Endodermal cell (in vitro differentiated cells): ENCODE measurements around the gene LCE2D. TPM values are rescaled to one million over a fixed set of nuclear protein-coding genes. Genes with fewer than 3 reads are reported as not detected.

ENCODE experiments used
- DNase-seq: peaks from one replicate; pipeline ENCODE4 v3.0.0-alpha.2; 2017
- H3K27ac ChIP-seq: 2 replicates; pipeline ENCODE4 v1.5.1; 2013; ENCODE audit warnings: mild to moderate bottlenecking, low read depth, low read length, moderate library complexity
- H3K27me3 ChIP-seq: 2 replicates; pipeline ENCODE4 v1.6.1; 2013; ENCODE audit warnings: mild to moderate bottlenecking, low read length, moderate library complexity; ENCODE audit not compliant: insufficient read depth, control insufficient read depth, poor library complexity, severe bottlenecking
- H3K36me3 ChIP-seq: 2 replicates; pipeline ENCODE4 v1.7.0; 2013; ENCODE audit warnings: mild to moderate bottlenecking, low read length, moderate library complexity; ENCODE audit not compliant: control insufficient read depth, insufficient read depth
- H3K4me1 ChIP-seq: one replicate; pipeline ENCODE4 v1.7.0; 2013; ENCODE audit warnings: low read length; ENCODE audit not compliant: control insufficient read depth, insufficient read depth
- H3K4me3 ChIP-seq: 2 replicates; pipeline ENCODE4 v1.5.1; 2013; ENCODE audit warnings: mild to moderate bottlenecking, low read length, moderate library complexity
- H3K9ac ChIP-seq: 2 replicates; pipeline ENCODE4 v1.6.1; 2013; ENCODE audit warnings: mild to moderate bottlenecking, low read length, moderate library complexity; ENCODE audit not compliant: poor library complexity, severe bottlenecking; ENCODE audit errors: extremely low read depth
- H3K9me3 ChIP-seq: 2 replicates; pipeline ENCODE4 v1.6.1; 2013; ENCODE audit warnings: mild to moderate bottlenecking, low read length, moderate library complexity; ENCODE audit not compliant: control insufficient read depth
- H3K27ac Mint-ChIP-seq: 2 replicates; pipeline ENCODE4 v1.8.0; 2020; ENCODE audit warnings: mixed read lengths
- H3K27me3 Mint-ChIP-seq: 2 replicates; pipeline ENCODE4 v1.8.0; 2021; ENCODE audit warnings: mild to moderate bottlenecking, mixed read lengths; ENCODE audit not compliant: insufficient read depth
- H3K36me3 Mint-ChIP-seq: 2 replicates; pipeline ENCODE4 v1.8.0; 2020; ENCODE audit warnings: low read depth, mixed read lengths
- H3K4me1 Mint-ChIP-seq: 2 replicates; pipeline ENCODE4 v1.8.0; 2020; ENCODE audit warnings: mixed read lengths
- H3K4me3 Mint-ChIP-seq: 2 replicates; pipeline ENCODE4 v1.8.0; 2020; ENCODE audit warnings: mild to moderate bottlenecking, moderate library complexity, mixed read lengths
- H3K9me3 Mint-ChIP-seq: 2 replicates; pipeline ENCODE4 v1.8.0; 2020; ENCODE audit warnings: mild to moderate bottlenecking, mixed read lengths
- WGBS, 2 experiments: methylation state at CpG; one replicate each; pipeline versions ENCODE4 v1.1.5 to v1.1.7; 2013; ENCODE audit warnings: missing lambda C conversion rate in 2 of 2, mixed read lengths in 1 of 2; ENCODE audit not compliant: insufficient coverage in 1 of 2, insufficient read length in 1 of 2; 5-methylcytosine and 5-hydroxymethylcytosine counted together
- total RNA-seq, 2 donors: library from RNA; stranded (reverse); fragmentation: NEBNext Ultra II Directional in 1 of 2; extraction: Animal tissue kit (Norgen Biotek cat#: 25700) in 1 of 2; gene quantifications; 2 replicates in 1 of 2; 3 replicates in 1 of 2; pipeline ENCODE4 v1.2.1, GENCODE V29; 2021
- TF ChIP-seq, protein P1 (sequence below): fragments of 200-600 bp; sonication (generic); conservative IDR thresholded peaks from 2 replicates; pipeline ENCODE4 v1.5.0; 2021; ENCODE audit warnings: antibody characterized with exemption, mild to moderate bottlenecking

The LCE2D gene
- total RNA-seq, 2 donors from 2014 or later, result not detected

DNA sequence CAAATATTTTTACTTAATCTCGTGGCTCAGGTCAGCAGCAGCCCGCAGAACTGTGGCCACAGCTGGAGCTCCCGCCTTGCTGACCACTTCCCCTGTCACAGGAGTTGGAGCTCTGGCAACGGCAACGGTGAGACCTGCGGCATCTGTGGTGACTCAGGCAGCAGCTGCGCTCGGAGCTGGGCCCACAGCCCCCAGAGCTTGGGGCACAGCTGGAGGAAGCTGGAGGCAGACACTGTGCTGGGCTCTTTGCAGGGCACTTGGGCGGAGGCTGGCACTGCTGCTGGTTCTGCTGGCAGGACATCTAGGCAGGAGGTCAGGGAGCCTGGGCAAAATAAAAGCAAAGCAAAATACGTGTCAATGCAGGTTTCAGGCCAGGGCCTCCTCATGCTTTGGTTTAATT lies 40.4 kb upstream of the LCE2D start, which contains the start of gene LCE3A:
Gene LCE3A (minus strand): TSS at position 301 of the 400 bp plus-strand sequence. CDS start 0 bp downstream, at position 301.
- Histone ChIP-seq H3K4me1 (no peaks in the 10 kb centered on the region), H3K9me3 (peaks cover 76% of the 10 kb centered on the region), H3K36me3 (no peaks in the 10 kb centered on the region), H3K9ac (no peak within 1 kb of the TSS), H3K4me3 (peak within 1 kb of the TSS; percentile 23), H3K27ac (no peak within 1 kb of the TSS), H3K27me3 (no peaks in the 10 kb centered on the region)
- Mint-ChIP-seq H3K36me3 (no peaks in the 10 kb centered on the region), H3K27me3 (no peaks in the 10 kb centered on the region), H3K4me3 (no peak within 1 kb of the TSS), H3K4me1 (no peaks in the 10 kb centered on the region), H3K27ac (no peak within 1 kb of the TSS), H3K9me3 (peaks cover 92% of the 10 kb centered on the region)
- TF ChIP-seq, protein P1, sequence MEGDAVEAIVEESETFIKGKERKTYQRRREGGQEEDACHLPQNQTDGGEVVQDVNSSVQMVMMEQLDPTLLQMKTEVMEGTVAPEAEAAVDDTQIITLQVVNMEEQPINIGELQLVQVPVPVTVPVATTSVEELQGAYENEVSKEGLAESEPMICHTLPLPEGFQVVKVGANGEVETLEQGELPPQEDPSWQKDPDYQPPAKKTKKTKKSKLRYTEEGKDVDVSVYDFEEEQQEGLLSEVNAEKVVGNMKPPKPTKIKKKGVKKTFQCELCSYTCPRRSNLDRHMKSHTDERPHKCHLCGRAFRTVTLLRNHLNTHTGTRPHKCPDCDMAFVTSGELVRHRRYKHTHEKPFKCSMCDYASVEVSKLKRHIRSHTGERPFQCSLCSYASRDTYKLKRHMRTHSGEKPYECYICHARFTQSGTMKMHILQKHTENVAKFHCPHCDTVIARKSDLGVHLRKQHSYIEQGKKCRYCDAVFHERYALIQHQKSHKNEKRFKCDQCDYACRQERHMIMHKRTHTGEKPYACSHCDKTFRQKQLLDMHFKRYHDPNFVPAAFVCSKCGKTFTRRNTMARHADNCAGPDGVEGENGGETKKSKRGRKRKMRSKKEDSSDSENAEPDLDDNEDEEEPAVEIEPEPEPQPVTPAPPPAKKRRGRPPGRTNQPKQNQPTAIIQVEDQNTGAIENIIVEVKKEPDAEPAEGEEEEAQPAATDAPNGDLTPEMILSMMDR, result no peak
- WGBS, 2 experiments, result 64 to 79% methylated on average over 5 to 10 of the region's 10 CpGs
- no peak for DNase-seq

DNA sequence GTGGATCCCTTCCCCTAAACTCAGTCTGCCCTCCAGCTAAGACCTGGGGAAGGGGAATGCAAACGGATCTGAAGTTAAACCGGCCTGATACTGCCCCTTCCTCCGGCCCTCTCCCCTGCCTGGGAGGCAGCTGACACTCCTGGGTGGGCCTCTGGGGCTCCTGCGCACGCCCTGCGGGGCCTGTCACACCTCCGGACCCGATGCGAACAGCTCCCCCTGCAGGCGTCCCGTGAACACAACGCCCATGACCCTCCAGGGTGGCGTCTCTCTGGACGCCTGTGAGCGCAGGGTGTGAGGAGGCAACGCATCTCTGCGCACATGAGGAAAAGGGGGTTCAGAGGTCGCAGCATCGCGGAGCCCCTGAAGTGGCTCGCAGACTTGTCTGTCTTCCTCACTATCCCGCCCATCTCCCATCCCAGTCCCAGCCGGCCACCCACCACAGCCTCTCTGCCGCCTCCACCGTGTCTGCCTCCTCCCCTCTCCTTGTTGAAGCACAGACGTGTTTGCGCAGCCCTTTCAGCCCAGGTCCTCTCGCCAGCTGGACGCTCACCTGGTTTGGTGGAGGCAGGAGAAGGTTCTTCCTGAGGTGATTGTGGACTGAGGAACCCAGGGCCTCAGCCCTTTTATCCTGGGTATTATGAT lies 39.9 kb upstream of the LCE2D start:
- Histone ChIP-seq H3K9me3 (peaks cover 74% of the 10 kb centered on the region), H3K36me3 (no peaks in the 10 kb centered on the region), H3K27ac (no peak overlapping the region), H3K27me3 (no peaks in the 10 kb centered on the region), H3K9ac (no peak overlapping the region), H3K4me1 (no peaks in the 10 kb centered on the region), H3K4me3 (no peak overlapping the region)
- no peak overlapping the region for H3K4me3 Mint-ChIP-seq
- TF ChIP-seq, protein P1, result no peak
- no peaks in the 10 kb centered on the region for H3K36me3 Mint-ChIP-seq
- H3K4me1 Mint-ChIP-seq, result no peaks in the 10 kb centered on the region
- H3K9me3 Mint-ChIP-seq, result peaks cover 93% of the 10 kb centered on the region
- no peak for DNase-seq
- 83 to 93% methylated on average over 8 to 29 of the region's 29 CpGs for WGBS, 2 experiments
- no peaks in the 10 kb centered on the region for H3K27me3 Mint-ChIP-seq
- no peak overlapping the region for H3K27ac Mint-ChIP-seq

DNA sequence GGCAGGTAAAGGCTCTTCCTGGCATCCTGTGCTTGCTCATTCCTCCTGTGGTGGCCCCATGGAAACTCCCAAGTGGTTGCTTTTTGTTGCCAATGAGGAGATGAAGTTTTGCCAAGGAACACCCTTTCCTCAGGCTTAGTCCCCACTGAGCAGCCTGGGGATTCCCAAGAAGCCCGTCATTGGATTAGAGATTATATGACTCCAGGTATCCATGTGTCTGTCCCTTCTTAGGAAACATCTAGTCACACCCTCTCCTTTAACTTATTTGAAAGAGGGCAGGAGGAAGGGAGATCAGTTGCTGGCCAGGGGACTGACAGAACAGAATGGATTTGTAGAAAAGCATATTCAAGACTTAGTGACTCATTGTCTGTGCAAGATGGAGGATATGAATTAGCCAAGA lies 36.4 kb upstream of the LCE2D start:
- 57% methylated on average over 1 of the region's 1 CpG; no CpG with 5 or more reads in 1 of the 2 experiments for WGBS, 2 experiments
- H3K4me3 Mint-ChIP-seq, result no peak overlapping the region
- Histone ChIP-seq H3K27ac (no peak overlapping the region), H3K9me3 (peaks cover 69% of the 10 kb centered on the region), H3K9ac (no peak overlapping the region), H3K4me3 (no peak overlapping the region), H3K4me1 (no peaks in the 10 kb centered on the region), H3K27me3 (no peaks in the 10 kb centered on the region), H3K36me3 (no peaks in the 10 kb centered on the region)
- H3K27ac Mint-ChIP-seq, result no peak overlapping the region
- H3K36me3 Mint-ChIP-seq, result no peaks in the 10 kb centered on the region
- H3K9me3 Mint-ChIP-seq, result peaks cover 90% of the 10 kb centered on the region
- DNase-seq, result no peak
- no peaks in the 10 kb centered on the region for H3K4me1 Mint-ChIP-seq
- H3K27me3 Mint-ChIP-seq, result no peaks in the 10 kb centered on the region
- TF ChIP-seq, protein P1, result no peak
